SK-N-SH treated with all-trans-retinoic acid at 6 μM for 48 hours (cell line): ENCODE data around the gene SLC4A5.

ENCODE experiments used
- ATAC-seq: fragments of 200-7000 bp; cut with Tn5 transposase; 3 replicates; pipeline ENCODE4 v1.9.1; 2020; ENCODE audit warnings: mild to moderate bottlenecking, moderate library complexity
- ARNTL ChIP-seq: fragments of 450-650 bp; formaldehyde crosslinking; IDR thresholded peaks from 2 replicates; pipeline ENCODE4 v1.5.0; 2020; ENCODE audit warnings: low read depth, mild to moderate bottlenecking, moderate library complexity, borderline replicate concordance
- BACH2 ChIP-seq: fragments of 250-450 bp; sonication (Bioruptor Pico); IDR thresholded peaks from 2 replicates; pipeline ENCODE4 v1.9.0; 2021; ENCODE audit warnings: mild to moderate bottlenecking, borderline replicate concordance
- ESRRG ChIP-seq: fragments of 250-450 bp; sonication (Bioruptor Pico); IDR thresholded peaks from 2 replicates; pipeline ENCODE4 v1.6.1; 2021; ENCODE audit warnings: mild to moderate bottlenecking
- ISL1 ChIP-seq: fragments of 250-450 bp; sonication (Bioruptor Pico); IDR thresholded peaks from 2 replicates; pipeline ENCODE4 v2.1.2; 2022; ENCODE audit warnings: mild to moderate bottlenecking, moderate library complexity
- OSR1 ChIP-seq: fragments of 250-450 bp; sonication (Bioruptor Pico); IDR thresholded peaks from 2 replicates; pipeline ENCODE4 v1.8.0; 2022; ENCODE audit warnings: moderate library complexity, mild to moderate bottlenecking, inconsistent platforms
- PPARA ChIP-seq: fragments of 250-450 bp; sonication (Bioruptor Pico); IDR thresholded peaks from 2 replicates; pipeline ENCODE4 v1.5.0; 2020; ENCODE audit warnings: mild to moderate bottlenecking, borderline replicate concordance
- SNAI2 ChIP-seq: fragments of 250-450 bp; sonication (Bioruptor Pico); IDR thresholded peaks from 2 replicates; pipeline ENCODE4 v1.5.0; 2020; ENCODE audit warnings: mild to moderate bottlenecking, moderate library complexity
- TCF4 ChIP-seq: fragments of 250-450 bp; sonication (Bioruptor Pico); IDR thresholded peaks from 2 replicates; pipeline ENCODE4 v1.8.0; 2021; ENCODE audit warnings: mild to moderate bottlenecking, moderate library complexity, borderline replicate concordance
- ZFP3 ChIP-seq: fragments of 250-450 bp; sonication (Bioruptor Pico); IDR thresholded peaks from 2 replicates; pipeline ENCODE4 v1.5.0; 2020; ENCODE audit warnings: mild to moderate bottlenecking, moderate library complexity
- ZFP30 ChIP-seq: fragments of 450-650 bp; formaldehyde crosslinking; IDR thresholded peaks from 2 replicates; pipeline ENCODE4 v1.5.0; 2022; ENCODE audit warnings: mild to moderate bottlenecking, moderate library complexity
- ZNF565 ChIP-seq: fragments of 450-650 bp; formaldehyde crosslinking; conservative IDR thresholded peaks from 2 replicates; pipeline ENCODE4 v1.5.0; 2020; ENCODE audit warnings: low read depth, mild to moderate bottlenecking, moderate library complexity
- ZNF8 ChIP-seq: fragments of 450-650 bp; formaldehyde crosslinking; IDR thresholded peaks from 2 replicates; pipeline ENCODE4 v1.5.0; 2020; ENCODE audit warnings: mild to moderate bottlenecking, moderate library complexity
- TF ChIP-seq, protein P1 (sequence below): fragments of 250-450 bp; sonication (Bioruptor Pico); IDR thresholded peaks from 2 replicates; pipeline ENCODE4 v1.5.1; 2021; ENCODE audit warnings: mild to moderate bottlenecking, moderate library complexity
- TF ChIP-seq, protein P2 (sequence below): fragments of 250-450 bp; sonication (Bioruptor Pico); IDR thresholded peaks from 2 replicates; pipeline ENCODE4 v1.5.1; 2020; ENCODE audit warnings: low read depth, mild to moderate bottlenecking, moderate library complexity
- TF ChIP-seq, protein P3 (sequence below): fragments of 250-450 bp; sonication (Bioruptor Pico); IDR thresholded peaks from 2 replicates; pipeline ENCODE4 v1.8.0; 2020; ENCODE audit warnings: mild to moderate bottlenecking, moderate library complexity, borderline replicate concordance
- TF ChIP-seq, protein P4 (sequence below): fragments of 250-450 bp; sonication (Bioruptor Pico); IDR thresholded peaks from 2 replicates; pipeline ENCODE4 v1.5.0; 2020; ENCODE audit warnings: mild to moderate bottlenecking, moderate library complexity
- TF ChIP-seq, protein P5 (sequence below): fragments of 250-450 bp; sonication (Bioruptor Pico); IDR thresholded peaks from 2 replicates; pipeline ENCODE4 v1.8.0; 2021; ENCODE audit warnings: low read depth, mild to moderate bottlenecking, moderate library complexity, borderline replicate concordance

Gene SLC4A5

DNA sequence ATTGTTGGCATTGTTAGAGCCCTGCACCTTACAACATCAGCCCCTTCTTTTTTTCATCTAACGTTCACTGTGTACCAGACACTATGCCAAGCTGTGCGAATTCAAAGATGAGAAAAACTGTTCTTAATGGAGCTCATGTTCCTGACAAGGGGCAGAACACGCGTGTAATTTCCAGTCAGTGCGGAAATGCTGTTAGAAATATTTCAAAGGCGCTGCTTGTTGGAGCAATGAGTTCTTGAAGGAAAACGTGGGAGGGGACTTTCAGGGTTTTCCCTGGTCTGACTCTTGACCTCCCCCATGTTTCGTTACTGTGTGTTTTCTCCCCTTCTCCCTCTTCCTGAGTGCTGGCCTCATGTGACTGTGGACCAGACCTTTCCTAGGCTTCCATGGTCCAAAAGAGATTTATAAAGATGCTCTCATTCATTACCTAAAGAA, 143.3 kb downstream of the SLC4A5 start:
- TF ChIP-seq, protein P1, sequence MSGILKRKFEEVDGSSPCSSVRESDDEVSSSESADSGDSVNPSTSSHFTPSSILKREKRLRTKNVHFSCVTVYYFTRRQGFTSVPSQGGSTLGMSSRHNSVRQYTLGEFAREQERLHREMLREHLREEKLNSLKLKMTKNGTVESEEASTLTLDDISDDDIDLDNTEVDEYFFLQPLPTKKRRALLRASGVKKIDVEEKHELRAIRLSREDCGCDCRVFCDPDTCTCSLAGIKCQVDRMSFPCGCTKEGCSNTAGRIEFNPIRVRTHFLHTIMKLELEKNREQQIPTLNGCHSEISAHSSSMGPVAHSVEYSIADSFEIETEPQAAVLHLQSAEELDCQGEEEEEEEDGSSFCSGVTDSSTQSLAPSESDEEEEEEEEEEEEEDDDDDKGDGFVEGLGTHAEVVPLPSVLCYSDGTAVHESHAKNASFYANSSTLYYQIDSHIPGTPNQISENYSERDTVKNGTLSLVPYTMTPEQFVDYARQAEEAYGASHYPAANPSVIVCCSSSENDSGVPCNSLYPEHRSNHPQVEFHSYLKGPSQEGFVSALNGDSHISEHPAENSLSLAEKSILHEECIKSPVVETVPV (CRISPR knock-in tag): no peak
- no peak for TF ChIP-seq ISL1 (CRISPR knock-in tag)
- TF ChIP-seq, protein P2, sequence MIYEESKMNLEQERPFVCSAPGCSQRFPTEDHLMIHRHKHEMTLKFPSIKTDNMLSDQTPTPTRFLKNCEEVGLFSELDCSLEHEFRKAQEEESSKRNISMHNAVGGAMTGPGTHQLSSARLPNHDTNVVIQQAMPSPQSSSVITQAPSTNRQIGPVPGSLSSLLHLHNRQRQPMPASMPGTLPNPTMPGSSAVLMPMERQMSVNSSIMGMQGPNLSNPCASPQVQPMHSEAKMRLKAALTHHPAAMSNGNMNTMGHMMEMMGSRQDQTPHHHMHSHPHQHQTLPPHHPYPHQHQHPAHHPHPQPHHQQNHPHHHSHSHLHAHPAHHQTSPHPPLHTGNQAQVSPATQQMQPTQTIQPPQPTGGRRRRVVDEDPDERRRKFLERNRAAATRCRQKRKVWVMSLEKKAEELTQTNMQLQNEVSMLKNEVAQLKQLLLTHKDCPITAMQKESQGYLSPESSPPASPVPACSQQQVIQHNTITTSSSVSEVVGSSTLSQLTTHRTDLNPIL (CRISPR knock-in tag): no peak
- no peak for TF ChIP-seq ARNTL (CRISPR knock-in tag)

DNA sequence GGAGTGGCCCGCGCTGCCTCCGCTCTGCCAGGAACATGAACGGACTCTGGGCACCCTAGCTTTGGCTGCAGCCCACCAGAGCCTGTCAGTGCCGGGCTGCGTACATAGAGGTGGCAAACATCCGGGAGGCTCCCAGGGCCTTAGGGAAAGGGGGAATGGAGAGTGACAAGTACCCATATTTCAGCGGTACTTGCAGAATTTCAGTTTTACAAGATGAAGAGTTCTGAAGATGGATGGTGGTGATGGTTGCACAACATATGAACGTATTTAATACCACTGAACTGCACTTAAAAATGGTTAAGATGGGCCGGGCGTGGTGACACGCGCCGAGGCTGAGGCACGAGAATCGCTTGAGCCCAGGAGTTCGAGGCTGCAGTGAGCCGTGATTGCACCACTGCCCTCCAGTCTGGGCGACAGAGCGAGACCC, 143.9 kb downstream of the SLC4A5 start:
- ATAC-seq: no peak
- no peak for TF ChIP-seq PPARA (CRISPR knock-in tag)
- no peak for TF ChIP-seq ZFP30
- TF ChIP-seq, protein P2 (CRISPR knock-in tag): no peak
- TF ChIP-seq TCF4 (CRISPR knock-in tag): no peak
- no peak for TF ChIP-seq ZNF565
- TF ChIP-seq ESRRG (CRISPR knock-in tag): no peak
- no peak for TF ChIP-seq OSR1 (CRISPR knock-in tag)
- TF ChIP-seq ZFP3 (CRISPR knock-in tag): no peak
- TF ChIP-seq ZNF8: no peak
- TF ChIP-seq, protein P3, sequence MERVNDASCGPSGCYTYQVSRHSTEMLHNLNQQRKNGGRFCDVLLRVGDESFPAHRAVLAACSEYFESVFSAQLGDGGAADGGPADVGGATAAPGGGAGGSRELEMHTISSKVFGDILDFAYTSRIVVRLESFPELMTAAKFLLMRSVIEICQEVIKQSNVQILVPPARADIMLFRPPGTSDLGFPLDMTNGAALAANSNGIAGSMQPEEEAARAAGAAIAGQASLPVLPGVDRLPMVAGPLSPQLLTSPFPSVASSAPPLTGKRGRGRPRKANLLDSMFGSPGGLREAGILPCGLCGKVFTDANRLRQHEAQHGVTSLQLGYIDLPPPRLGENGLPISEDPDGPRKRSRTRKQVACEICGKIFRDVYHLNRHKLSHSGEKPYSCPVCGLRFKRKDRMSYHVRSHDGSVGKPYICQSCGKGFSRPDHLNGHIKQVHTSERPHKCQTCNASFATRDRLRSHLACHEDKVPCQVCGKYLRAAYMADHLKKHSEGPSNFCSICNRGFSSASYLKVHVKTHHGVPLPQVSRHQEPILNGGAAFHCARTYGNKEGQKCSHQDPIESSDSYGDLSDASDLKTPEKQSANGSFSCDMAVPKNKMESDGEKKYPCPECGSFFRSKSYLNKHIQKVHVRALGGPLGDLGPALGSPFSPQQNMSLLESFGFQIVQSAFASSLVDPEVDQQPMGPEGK (CRISPR knock-in tag): no peak
- TF ChIP-seq, protein P4, sequence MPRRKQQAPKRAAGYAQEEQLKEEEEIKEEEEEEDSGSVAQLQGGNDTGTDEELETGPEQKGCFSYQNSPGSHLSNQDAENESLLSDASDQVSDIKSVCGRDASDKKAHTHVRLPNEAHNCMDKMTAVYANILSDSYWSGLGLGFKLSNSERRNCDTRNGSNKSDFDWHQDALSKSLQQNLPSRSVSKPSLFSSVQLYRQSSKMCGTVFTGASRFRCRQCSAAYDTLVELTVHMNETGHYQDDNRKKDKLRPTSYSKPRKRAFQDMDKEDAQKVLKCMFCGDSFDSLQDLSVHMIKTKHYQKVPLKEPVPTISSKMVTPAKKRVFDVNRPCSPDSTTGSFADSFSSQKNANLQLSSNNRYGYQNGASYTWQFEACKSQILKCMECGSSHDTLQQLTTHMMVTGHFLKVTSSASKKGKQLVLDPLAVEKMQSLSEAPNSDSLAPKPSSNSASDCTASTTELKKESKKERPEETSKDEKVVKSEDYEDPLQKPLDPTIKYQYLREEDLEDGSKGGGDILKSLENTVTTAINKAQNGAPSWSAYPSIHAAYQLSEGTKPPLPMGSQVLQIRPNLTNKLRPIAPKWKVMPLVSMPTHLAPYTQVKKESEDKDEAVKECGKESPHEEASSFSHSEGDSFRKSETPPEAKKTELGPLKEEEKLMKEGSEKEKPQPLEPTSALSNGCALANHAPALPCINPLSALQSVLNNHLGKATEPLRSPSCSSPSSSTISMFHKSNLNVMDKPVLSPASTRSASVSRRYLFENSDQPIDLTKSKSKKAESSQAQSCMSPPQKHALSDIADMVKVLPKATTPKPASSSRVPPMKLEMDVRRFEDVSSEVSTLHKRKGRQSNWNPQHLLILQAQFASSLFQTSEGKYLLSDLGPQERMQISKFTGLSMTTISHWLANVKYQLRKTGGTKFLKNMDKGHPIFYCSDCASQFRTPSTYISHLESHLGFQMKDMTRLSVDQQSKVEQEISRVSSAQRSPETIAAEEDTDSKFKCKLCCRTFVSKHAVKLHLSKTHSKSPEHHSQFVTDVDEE (CRISPR knock-in tag): no peak
- TF ChIP-seq, protein P5, sequence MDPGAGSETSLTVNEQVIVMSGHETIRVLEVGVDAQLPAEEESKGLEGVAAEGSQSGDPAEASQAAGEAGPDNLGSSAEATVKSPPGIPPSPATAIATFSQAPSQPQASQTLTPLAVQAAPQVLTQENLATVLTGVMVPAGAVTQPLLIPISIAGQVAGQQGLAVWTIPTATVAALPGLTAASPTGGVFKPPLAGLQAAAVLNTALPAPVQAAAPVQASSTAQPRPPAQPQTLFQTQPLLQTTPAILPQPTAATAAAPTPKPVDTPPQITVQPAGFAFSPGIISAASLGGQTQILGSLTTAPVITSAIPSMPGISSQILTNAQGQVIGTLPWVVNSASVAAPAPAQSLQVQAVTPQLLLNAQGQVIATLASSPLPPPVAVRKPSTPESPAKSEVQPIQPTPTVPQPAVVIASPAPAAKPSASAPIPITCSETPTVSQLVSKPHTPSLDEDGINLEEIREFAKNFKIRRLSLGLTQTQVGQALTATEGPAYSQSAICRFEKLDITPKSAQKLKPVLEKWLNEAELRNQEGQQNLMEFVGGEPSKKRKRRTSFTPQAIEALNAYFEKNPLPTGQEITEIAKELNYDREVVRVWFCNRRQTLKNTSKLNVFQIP (CRISPR knock-in tag): no peak

More for the DNA sequence above, 143.3 kb downstream of the SLC4A5 start:
- no peak for ATAC-seq

DNA sequence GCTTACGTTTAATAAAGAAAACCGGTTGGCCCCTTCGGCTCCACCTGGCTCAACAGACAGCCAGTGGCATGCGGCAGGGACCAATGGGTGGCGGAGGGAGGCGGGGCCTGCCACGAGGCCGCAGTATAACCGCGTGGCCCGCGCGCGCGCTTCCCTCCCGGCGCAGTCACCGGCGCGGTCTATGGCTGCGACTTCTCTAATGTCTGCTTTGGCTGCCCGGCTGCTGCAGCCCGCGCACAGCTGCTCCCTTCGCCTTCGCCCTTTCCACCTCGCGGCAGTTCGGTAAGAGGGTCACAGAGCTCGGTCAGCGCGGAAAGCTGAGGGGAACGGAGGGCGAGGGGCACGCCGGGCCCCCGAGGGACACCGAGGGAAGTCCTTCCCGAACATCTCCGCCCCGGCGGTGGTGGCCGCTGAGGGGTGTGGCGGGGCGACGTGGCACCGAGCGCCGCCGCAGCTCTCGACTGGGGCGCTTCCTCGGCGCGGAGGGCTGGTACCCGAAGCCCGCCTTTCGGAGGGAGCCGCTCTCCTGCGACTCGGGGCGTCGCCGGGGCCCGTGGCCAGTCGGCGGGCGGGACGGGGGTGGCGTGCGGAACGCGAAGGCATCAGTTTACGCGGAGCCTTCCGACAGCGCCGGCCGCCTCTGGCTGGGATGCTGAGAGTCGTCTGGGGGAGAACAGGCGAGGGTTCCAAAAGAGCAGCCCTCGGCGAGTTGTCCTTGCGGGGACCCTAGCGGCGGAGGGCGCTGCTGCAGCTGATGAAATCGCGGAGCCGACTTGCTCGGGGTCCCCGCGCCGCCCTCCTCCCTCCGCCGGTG, 144.5 kb downstream of the SLC4A5 start, which contains the start of gene MTHFD2:
Gene MTHFD2 (plus strand): TSS at position 155 of the 814 bp plus-strand sequence. CDS start 27 bp downstream, at position 182.
- TF ChIP-seq BACH2 (no peak), ZFP3 (CRISPR knock-in tag) (0 out of 2 replicates have a peak, but pooled peaks have one; percentile 11), SNAI2 (no peak)
- TF ChIP-seq, protein P1 (CRISPR knock-in tag): no peak
- TF ChIP-seq, protein P3 (CRISPR knock-in tag): no peak
- peak; percentile 92 for ATAC-seq
